Liver (tissue), 9 donors: ENCODE data around the gene TTF2. TPM values are rescaled to one million over a fixed set of nuclear protein-coding genes. Genes with fewer than 3 reads are reported as not detected.

ENCODE experiments used
- DNase-seq: peaks from one replicate; pipeline ENCODE4 v3.0.0-alpha.2; 2017; ENCODE audit warnings: low spot score
- H3K27ac ChIP-seq, 2 donors: one replicate each; pipeline ENCODE4 v1.7.0; 2013; ENCODE audit warnings: inconsistent platforms in 2 of 2, low read length in 2 of 2, control low read depth in 1 of 2, low read depth in 1 of 2, mild to moderate bottlenecking in 1 of 2
- H3K27me3 ChIP-seq, 4 donors: one replicate each; pipeline versions ENCODE4 v1.6.1 to v1.7.0; 2013; ENCODE audit warnings: low read length in 3 of 4, inconsistent platforms in 1 of 4, mild to moderate bottlenecking in 1 of 4, moderate library complexity in 1 of 4; ENCODE audit not compliant: control insufficient read depth in 4 of 4, insufficient read depth in 4 of 4
- H3K36me3 ChIP-seq, 4 donors: one replicate each; pipeline versions ENCODE4 v1.6.1 to v1.7.0; 2013; ENCODE audit warnings: low read length in 3 of 4, mild to moderate bottlenecking in 3 of 4, low read depth in 1 of 4, moderate library complexity in 1 of 4; ENCODE audit not compliant: control insufficient read depth in 4 of 4, insufficient read depth in 3 of 4
- H3K4me1 ChIP-seq, 4 donors: one replicate each; pipeline versions ENCODE4 v1.6.1 to v1.7.0; 2013; ENCODE audit warnings: low read length in 3 of 4, mild to moderate bottlenecking in 3 of 4, moderate library complexity in 1 of 4; ENCODE audit not compliant: control insufficient read depth in 4 of 4, insufficient read depth in 4 of 4
- H3K4me3 ChIP-seq, 3 donors: one replicate each; pipeline versions ENCODE4 v1.6.1 to v1.7.0; 2013; ENCODE audit warnings: low read length in 3 of 3, control low read depth in 1 of 3, low read depth in 1 of 3, mild to moderate bottlenecking in 1 of 3
- H3K9ac ChIP-seq, 2 donors: one replicate each; pipeline ENCODE4 v1.7.0; 2013; ENCODE audit warnings: low read length in 2 of 2, mild to moderate bottlenecking in 2 of 2, moderate library complexity in 2 of 2, control low read depth in 1 of 2, low read depth in 1 of 2
- H3K9me3 ChIP-seq, 4 donors: one replicate each; pipeline versions ENCODE4 v1.6.1 to v1.7.0; 2013; ENCODE audit warnings: low read length in 3 of 4; ENCODE audit not compliant: control insufficient read depth in 4 of 4
- EGR1 ChIP-seq, 2 donors: IDR thresholded peaks; 2 replicates each; pipeline ENCODE4 v1.6.1; 2016 to 2018; ENCODE audit warnings: antibody characterized with exemption in 2 of 2, low read depth in 2 of 2
- FOXA1 ChIP-seq: IDR thresholded peaks from 2 replicates; pipeline ENCODE4 v1.6.1; 2016; ENCODE audit warnings: antibody characterized with exemption
- FOXA2 ChIP-seq: IDR thresholded peaks from 2 replicates; pipeline ENCODE4 v1.6.1; 2016; ENCODE audit warnings: antibody characterized with exemption
- GABPA ChIP-seq, 2 donors: IDR thresholded peaks in 1 of 2; conservative IDR thresholded peaks in 1 of 2; 2 replicates each; pipeline ENCODE4 v1.6.1; 2016; ENCODE audit warnings: antibody characterized with exemption in 2 of 2, mild to moderate bottlenecking in 1 of 2, moderate library complexity in 1 of 2
- HNF4A ChIP-seq, 2 donors: conservative IDR thresholded peaks; 2 replicates each; pipeline ENCODE4 v1.6.1; 2016; ENCODE audit warnings: antibody characterized with exemption in 2 of 2, mild to moderate bottlenecking in 2 of 2
- HNF4G ChIP-seq: IDR thresholded peaks from 2 replicates; pipeline ENCODE4 v1.6.1; 2016; ENCODE audit warnings: antibody characterized with exemption
- JUND ChIP-seq, 2 donors: IDR thresholded peaks; 2 replicates each; pipeline ENCODE4 v1.6.1; 2016; ENCODE audit warnings: antibody characterized with exemption in 2 of 2
- NR2F2 ChIP-seq: IDR thresholded peaks from 2 replicates; pipeline ENCODE4 v1.6.1; 2016; ENCODE audit warnings: antibody characterized with exemption
- RAD21 ChIP-seq, 2 donors: IDR thresholded peaks; 2 replicates each; pipeline ENCODE4 v1.6.1; 2016; ENCODE audit warnings: antibody characterized with exemption in 2 of 2, mild to moderate bottlenecking in 2 of 2
- RXRA ChIP-seq, 2 donors: IDR thresholded peaks; 2 replicates each; pipeline ENCODE4 v1.6.1; 2017 to 2018; ENCODE audit warnings: antibody characterized with exemption in 2 of 2, mild to moderate bottlenecking in 1 of 2
- SP1 ChIP-seq: IDR thresholded peaks from 2 replicates; pipeline ENCODE4 v1.6.1; 2018; ENCODE audit warnings: antibody characterized with exemption, mild to moderate bottlenecking
- TAF1 ChIP-seq: conservative IDR thresholded peaks from 2 replicates; pipeline ENCODE4 v1.6.1; 2016; ENCODE audit warnings: antibody characterized with exemption, mild to moderate bottlenecking
- WGBS: extraction: QIAGEN DNeasy Blood & Tissue Kit; methylation state at CpG from one replicate; pipeline ENCODE4 v1.1.7; 2013; 5-methylcytosine and 5-hydroxymethylcytosine counted together
- polyA plus RNA-seq, 2 donors: library from polyadenylated mRNA; stranded (reverse) in 1 of 2; unstranded in 1 of 2; fragments of 200-250 nt in 1 of 2; fragments of >200 nt in 1 of 2; fragmentation: Nextera tagmentation in 1 of 2; extraction: Ambion mirVana in 1 of 2; gene quantifications; one replicate each; pipeline versions ENCODE4 v1.2.1 to v1.2.3, GENCODE V29; 2013 to 2015
- total RNA-seq, 2 donors: library from RNA; depleted of rRNA; stranded (reverse); fragments of >200 nt; gene quantifications; one replicate each; pipeline ENCODE4 v1.2.3, GENCODE V29; 2014
- TF ChIP-seq, protein P1 (sequence below): IDR thresholded peaks from 2 replicates; pipeline ENCODE4 v1.6.1; 2016; ENCODE audit warnings: antibody characterized with exemption
- TF ChIP-seq, protein P2 (sequence below): IDR thresholded peaks from 2 replicates; pipeline ENCODE4 v1.6.1; 2016; ENCODE audit warnings: antibody characterized with exemption, mild to moderate bottlenecking
- TF ChIP-seq, protein P3 (sequence below): IDR thresholded peaks from 2 replicates; pipeline ENCODE4 v1.6.1; 2016; ENCODE audit warnings: antibody characterized with exemption
- TF ChIP-seq, protein P4 (sequence below): IDR thresholded peaks from 2 replicates; pipeline ENCODE4 v1.6.1; 2016; ENCODE audit warnings: antibody characterized with exemption
- TF ChIP-seq, protein P5 (sequence below): fragments of 150-350 bp; IDR thresholded peaks from 2 replicates; pipeline ENCODE4 v1.5.1; 2017; ENCODE audit warnings: improper control_type of control experiment, low read depth, low read length; ENCODE audit not compliant: missing input control
- donor health status: healthy.
- donor health status: healthy.
- donor health status: healthy.
- donor health status: healthy.
- donor health status: healthy.

Gene TTF2
- total and polyA plus RNA-seq, 4 donors = 1.3 to 16.9 (median 2.8) TPM

DNA sequence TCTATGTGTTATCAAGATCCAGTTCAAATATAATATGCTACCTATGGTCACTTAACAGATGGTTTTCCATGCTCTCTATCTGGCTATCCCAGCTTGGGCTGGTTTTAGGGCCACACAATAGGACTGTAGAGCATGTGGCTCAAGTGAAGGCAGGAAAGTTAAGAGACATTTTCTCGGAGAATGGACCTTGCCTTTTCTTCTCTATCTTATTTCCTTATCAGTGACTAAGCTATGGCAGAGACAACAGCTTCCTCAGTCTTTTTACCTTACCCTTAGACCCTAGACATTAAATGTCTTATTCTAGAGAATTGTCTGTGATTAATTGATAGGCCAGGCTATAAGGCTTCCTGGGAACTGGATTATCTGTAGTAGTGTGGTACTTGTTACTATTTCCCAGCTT, 30.4 kb upstream of the TTF2 start:
- TF ChIP-seq SP1 (no peak), GABPA (IDR thresholded peaks at IDR 0.05 in 1 of 2, conservative IDR thresholded peaks at IDR 0.05 in 1 of 2) (no peak), EGR1 (IDR thresholded peaks at IDR 0.05; ENCODE audit: low read depth in 2 of 2) (no peak), FOXA1 (no peak), HNF4G (no peak), NR2F2 (no peak)
- TF ChIP-seq, protein P1, sequence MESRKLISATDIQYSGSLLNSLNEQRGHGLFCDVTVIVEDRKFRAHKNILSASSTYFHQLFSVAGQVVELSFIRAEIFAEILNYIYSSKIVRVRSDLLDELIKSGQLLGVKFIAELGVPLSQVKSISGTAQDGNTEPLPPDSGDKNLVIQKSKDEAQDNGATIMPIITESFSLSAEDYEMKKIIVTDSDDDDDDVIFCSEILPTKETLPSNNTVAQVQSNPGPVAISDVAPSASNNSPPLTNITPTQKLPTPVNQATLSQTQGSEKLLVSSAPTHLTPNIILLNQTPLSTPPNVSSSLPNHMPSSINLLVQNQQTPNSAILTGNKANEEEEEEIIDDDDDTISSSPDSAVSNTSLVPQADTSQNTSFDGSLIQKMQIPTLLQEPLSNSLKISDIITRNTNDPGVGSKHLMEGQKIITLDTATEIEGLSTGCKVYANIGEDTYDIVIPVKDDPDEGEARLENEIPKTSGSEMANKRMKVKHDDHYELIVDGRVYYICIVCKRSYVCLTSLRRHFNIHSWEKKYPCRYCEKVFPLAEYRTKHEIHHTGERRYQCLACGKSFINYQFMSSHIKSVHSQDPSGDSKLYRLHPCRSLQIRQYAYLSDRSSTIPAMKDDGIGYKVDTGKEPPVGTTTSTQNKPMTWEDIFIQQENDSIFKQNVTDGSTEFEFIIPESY = no peak
- TF ChIP-seq, protein P2, sequence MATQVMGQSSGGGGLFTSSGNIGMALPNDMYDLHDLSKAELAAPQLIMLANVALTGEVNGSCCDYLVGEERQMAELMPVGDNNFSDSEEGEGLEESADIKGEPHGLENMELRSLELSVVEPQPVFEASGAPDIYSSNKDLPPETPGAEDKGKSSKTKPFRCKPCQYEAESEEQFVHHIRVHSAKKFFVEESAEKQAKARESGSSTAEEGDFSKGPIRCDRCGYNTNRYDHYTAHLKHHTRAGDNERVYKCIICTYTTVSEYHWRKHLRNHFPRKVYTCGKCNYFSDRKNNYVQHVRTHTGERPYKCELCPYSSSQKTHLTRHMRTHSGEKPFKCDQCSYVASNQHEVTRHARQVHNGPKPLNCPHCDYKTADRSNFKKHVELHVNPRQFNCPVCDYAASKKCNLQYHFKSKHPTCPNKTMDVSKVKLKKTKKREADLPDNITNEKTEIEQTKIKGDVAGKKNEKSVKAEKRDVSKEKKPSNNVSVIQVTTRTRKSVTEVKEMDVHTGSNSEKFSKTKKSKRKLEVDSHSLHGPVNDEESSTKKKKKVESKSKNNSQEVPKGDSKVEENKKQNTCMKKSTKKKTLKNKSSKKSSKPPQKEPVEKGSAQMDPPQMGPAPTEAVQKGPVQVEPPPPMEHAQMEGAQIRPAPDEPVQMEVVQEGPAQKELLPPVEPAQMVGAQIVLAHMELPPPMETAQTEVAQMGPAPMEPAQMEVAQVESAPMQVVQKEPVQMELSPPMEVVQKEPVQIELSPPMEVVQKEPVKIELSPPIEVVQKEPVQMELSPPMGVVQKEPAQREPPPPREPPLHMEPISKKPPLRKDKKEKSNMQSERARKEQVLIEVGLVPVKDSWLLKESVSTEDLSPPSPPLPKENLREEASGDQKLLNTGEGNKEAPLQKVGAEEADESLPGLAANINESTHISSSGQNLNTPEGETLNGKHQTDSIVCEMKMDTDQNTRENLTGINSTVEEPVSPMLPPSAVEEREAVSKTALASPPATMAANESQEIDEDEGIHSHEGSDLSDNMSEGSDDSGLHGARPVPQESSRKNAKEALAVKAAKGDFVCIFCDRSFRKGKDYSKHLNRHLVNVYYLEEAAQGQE = no peak
- TF ChIP-seq, protein P3, sequence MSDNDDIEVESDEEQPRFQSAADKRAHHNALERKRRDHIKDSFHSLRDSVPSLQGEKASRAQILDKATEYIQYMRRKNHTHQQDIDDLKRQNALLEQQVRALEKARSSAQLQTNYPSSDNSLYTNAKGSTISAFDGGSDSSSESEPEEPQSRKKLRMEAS = no peak
- Histone ChIP-seq H3K9me3 (no peaks in the 10 kb centered on the region), H3K4me1 (no peaks in the 10 kb centered on the region), H3K9ac (no peak overlapping the region), H3K4me3 (no peak overlapping the region), H3K27me3 (no peaks in the 10 kb centered on the region), H3K36me3 (no peaks in the 10 kb centered on the region), H3K27ac (no peak overlapping the region)
- WGBS = 87% methylated on average over 1 of the region's 1 CpG
- DNase-seq = no peak

DNA sequence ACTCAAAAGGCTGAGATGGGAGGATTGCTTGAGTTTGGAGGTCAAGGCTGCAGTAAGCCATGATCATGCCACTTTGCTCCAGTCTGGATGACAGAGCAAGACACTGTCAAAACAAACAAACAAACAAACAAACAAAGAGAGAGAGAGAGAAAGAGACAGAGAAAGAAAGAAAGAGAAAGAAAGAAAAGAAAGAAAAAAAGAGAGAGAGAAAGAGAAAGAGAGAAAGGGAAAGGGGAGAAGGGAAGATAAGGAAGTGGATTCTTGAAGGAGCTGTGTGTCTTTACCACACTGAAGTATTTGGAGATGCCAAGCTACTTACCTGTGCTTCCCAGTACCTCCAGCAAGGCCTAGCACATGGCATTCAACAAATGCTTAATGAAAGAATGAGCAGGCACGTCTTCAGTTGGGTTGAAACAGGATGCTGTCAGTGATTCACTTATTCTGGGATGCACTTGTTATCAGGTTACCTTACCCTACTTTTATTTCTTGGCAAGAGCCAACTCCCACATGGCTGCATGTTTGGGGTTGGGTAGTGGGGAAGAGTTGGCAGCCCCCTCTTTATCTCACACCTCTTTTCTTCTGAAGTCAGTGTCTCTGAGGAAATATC, 29.8 kb upstream of the TTF2 start:
- WGBS = 77% methylated on average over 1 of the region's 1 CpG
- Histone ChIP-seq H3K9me3 (no peaks in the 10 kb centered on the region), H3K36me3 (no peaks in the 10 kb centered on the region), H3K4me3 (no peak overlapping the region), H3K27me3 (no peaks in the 10 kb centered on the region), H3K27ac (no peak overlapping the region), H3K9ac (no peak overlapping the region), H3K4me1 (no peaks in the 10 kb centered on the region)
- TF ChIP-seq NR2F2 (no peak), RXRA (IDR thresholded peaks at IDR 0.05) (no peak), FOXA2 (no peak), GABPA (IDR thresholded peaks at IDR 0.05 in 1 of 2, conservative IDR thresholded peaks at IDR 0.05 in 1 of 2) (no peak), EGR1 (IDR thresholded peaks at IDR 0.05; ENCODE audit: low read depth in 2 of 2) (no peak), TAF1 (no peak), HNF4G (no peak), HNF4A (conservative IDR thresholded peaks at IDR 0.05) (no peak), SP1 (no peak), RAD21 (IDR thresholded peaks at IDR 0.05) (no peak), JUND (IDR thresholded peaks at IDR 0.05) (no peak), FOXA1 (no peak)
- TF ChIP-seq, protein P4, sequence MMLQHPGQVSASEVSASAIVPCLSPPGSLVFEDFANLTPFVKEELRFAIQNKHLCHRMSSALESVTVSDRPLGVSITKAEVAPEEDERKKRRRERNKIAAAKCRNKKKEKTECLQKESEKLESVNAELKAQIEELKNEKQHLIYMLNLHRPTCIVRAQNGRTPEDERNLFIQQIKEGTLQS = no peak
- TF ChIP-seq, protein P3 = no peak
- TF ChIP-seq, protein P1 = no peak
- TF ChIP-seq, protein P5, sequence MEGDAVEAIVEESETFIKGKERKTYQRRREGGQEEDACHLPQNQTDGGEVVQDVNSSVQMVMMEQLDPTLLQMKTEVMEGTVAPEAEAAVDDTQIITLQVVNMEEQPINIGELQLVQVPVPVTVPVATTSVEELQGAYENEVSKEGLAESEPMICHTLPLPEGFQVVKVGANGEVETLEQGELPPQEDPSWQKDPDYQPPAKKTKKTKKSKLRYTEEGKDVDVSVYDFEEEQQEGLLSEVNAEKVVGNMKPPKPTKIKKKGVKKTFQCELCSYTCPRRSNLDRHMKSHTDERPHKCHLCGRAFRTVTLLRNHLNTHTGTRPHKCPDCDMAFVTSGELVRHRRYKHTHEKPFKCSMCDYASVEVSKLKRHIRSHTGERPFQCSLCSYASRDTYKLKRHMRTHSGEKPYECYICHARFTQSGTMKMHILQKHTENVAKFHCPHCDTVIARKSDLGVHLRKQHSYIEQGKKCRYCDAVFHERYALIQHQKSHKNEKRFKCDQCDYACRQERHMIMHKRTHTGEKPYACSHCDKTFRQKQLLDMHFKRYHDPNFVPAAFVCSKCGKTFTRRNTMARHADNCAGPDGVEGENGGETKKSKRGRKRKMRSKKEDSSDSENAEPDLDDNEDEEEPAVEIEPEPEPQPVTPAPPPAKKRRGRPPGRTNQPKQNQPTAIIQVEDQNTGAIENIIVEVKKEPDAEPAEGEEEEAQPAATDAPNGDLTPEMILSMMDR = no peak
- DNase-seq = no peak
